Neutrophil (primary cell): ENCODE results near the gene TMEM258.

Source experiments
- H3K27ac ChIP-seq: fragments of 200-600 bp; sonication (generic); 2 replicates; pipeline ENCODE4 v1.5.1; 2016; ENCODE audit warnings: mild to moderate bottlenecking, moderate library complexity
- H3K27me3 ChIP-seq: fragments of 200-600 bp; sonication (generic); 2 replicates; pipeline ENCODE4 v1.6.0; 2016; ENCODE audit warnings: mild to moderate bottlenecking
- H3K36me3 ChIP-seq: fragments of 200-600 bp; sonication (generic); 2 replicates; pipeline ENCODE4 v1.5.1; 2017
- H3K4me1 ChIP-seq, 2 experiments: fragments of 200-600 bp in 1 of 2; sonication (generic) in 1 of 2; 1 replicate in 1 of 2; 2 replicates in 1 of 2; pipeline versions ENCODE4 v1.5.1 to v1.6.1; 2013 to 2016; ENCODE audit warnings: low read depth in 1 of 2, low read length in 1 of 2, mild to moderate bottlenecking in 1 of 2, moderate library complexity in 1 of 2; ENCODE audit not compliant: control insufficient read depth in 1 of 2, insufficient read depth in 1 of 2
- H3K4me3 ChIP-seq, 2 experiments: fragments of 200-600 bp in 1 of 2; sonication (generic) in 1 of 2; 1 replicate in 1 of 2; 2 replicates in 1 of 2; pipeline ENCODE4 v1.5.1; 2013 to 2016; ENCODE audit warnings: low read depth in 1 of 2, low read length in 1 of 2, mild to moderate bottlenecking in 1 of 2, moderate library complexity in 1 of 2
- H3K9me3 ChIP-seq: fragments of 200-600 bp; sonication (generic); 2 replicates; pipeline ENCODE4 v1.5.1; 2016
- CTCF ChIP-seq: fragments of 200-600 bp; sonication (generic); IDR thresholded peaks from 2 replicates; pipeline ENCODE4 v1.5.1; 2016; ENCODE audit warnings: antibody characterized with exemption

Gene TMEM258

GRCh38 chr11:61817471-61818202 lies 25.2 kb upstream of the TMEM258 start:
- Histone ChIP-seq H3K27me3 (peaks cover 78% of the 10 kb centered on the region), H3K4me3 (peak overlapping the region in 1 of 2 experiments; percentile 75), H3K4me1 (peaks cover 23 to 28% of the 10 kb centered on the region in 2 experiments), H3K27ac (no peak overlapping the region), H3K36me3 (no peaks in the 10 kb centered on the region), H3K9me3 (no peaks in the 10 kb centered on the region)
- TF ChIP-seq CTCF: no peak

- Histone ChIP-seq H3K9me3 (no peaks in the 10 kb centered on the region), H3K4me3 (peak within 1 kb of the TSS; percentile 75 to 80), H3K4me1 (peaks cover 23 to 28% of the 10 kb centered on the region in 2 experiments), H3K36me3 (no peaks in the 10 kb centered on the region), H3K27ac (peak within 1 kb of the TSS; percentile 64), H3K27me3 (peaks cover 72% of the 10 kb centered on the region)
- peak; percentile 56 for TF ChIP-seq CTCF
Measured at GRCh38 chr11:61816736-61817455, 24.5 kb upstream of the TMEM258 start, which contains the start of gene FADS1. Gene FADS1 (minus strand): TSS chr11:61817003. CDS start chr11:61816929, 74 bp downstream.

- no peaks in the 10 kb centered on the region for H3K36me3 ChIP-seq
- TF ChIP-seq CTCF: no peak
- peak overlapping the region; percentile 64 for H3K27ac ChIP-seq
- H3K27me3 ChIP-seq: peaks cover 70% of the 10 kb centered on the region
- peaks cover 23 to 28% of the 10 kb centered on the region in 2 experiments for H3K4me1 ChIP-seq
- H3K9me3 ChIP-seq: no peaks in the 10 kb centered on the region
- H3K4me3 ChIP-seq: peak overlapping the region; percentile 75 to 80
Measured at GRCh38 chr11:61815790-61816735, 23.7 kb upstream of the TMEM258 start.

GRCh38 chr11:61814958-61815789 lies 22.8 kb upstream of the TMEM258 start:
- Histone ChIP-seq H3K4me3 (peak overlapping the region; percentile 75 to 80), H3K27ac (peak overlapping the region; percentile 64), H3K36me3 (no peaks in the 10 kb centered on the region), H3K4me1 (peaks cover 23 to 28% of the 10 kb centered on the region in 2 experiments), H3K27me3 (peaks cover 63% of the 10 kb centered on the region), H3K9me3 (no peaks in the 10 kb centered on the region)
- TF ChIP-seq CTCF: no peak
